SJSA1 (cell line): ENCODE results near the gene AKAP7. TPM values are rescaled to one million over a fixed set of nuclear protein-coding genes. Genes with fewer than 3 reads are reported as not detected.

Experiments used
- DNase-seq, 2 experiments: peaks; one replicate each; pipeline ENCODE4 v3.0.0-alpha.2; 2015 to 2020; ENCODE audit warnings: low spot score in 2 of 2, low read depth in 1 of 2
- H3K27ac ChIP-seq: fragments of 250-450 bp; sonication (Bioruptor Pico); 2 replicates; pipeline ENCODE4 v1.5.1; 2020; ENCODE audit warnings: mild to moderate bottlenecking, moderate library complexity
- H3K27me3 ChIP-seq: fragments of 250-450 bp; sonication (Bioruptor Pico); replicated peaks from 2 replicates; pipeline ENCODE4 v1.5.1; 2020; ENCODE audit warnings: mild to moderate bottlenecking, moderate library complexity
- H3K36me3 ChIP-seq: fragments of 250-450 bp; sonication (Bioruptor Pico); 2 replicates; pipeline ENCODE4 v1.5.1; 2020; ENCODE audit warnings: mild to moderate bottlenecking
- H3K4me1 ChIP-seq: fragments of 250-450 bp; sonication (Bioruptor Pico); replicated peaks from 2 replicates; pipeline ENCODE4 v1.6.1; 2021; ENCODE audit warnings: mild to moderate bottlenecking
- H3K4me3 ChIP-seq: fragments of 250-450 bp; sonication (Bioruptor Pico); 2 replicates; pipeline ENCODE4 v1.5.1; 2020; ENCODE audit warnings: mild to moderate bottlenecking
- H3K9me3 ChIP-seq: fragments of 250-450 bp; sonication (Bioruptor Pico); replicated peaks from 2 replicates; pipeline ENCODE4 v1.5.1; 2020; ENCODE audit warnings: mild to moderate bottlenecking
- total RNA-seq: library from RNA; depleted of rRNA; stranded (reverse); fragments of >200 nt; shearing (Covaris generic); gene quantifications from 2 replicates; pipeline ENCODE4 v1.2.3, GENCODE V29; 2014

AKAP7 gene
- total RNA-seq, 1 experiment from 2014 or later: 5.6 TPM

DNA sequence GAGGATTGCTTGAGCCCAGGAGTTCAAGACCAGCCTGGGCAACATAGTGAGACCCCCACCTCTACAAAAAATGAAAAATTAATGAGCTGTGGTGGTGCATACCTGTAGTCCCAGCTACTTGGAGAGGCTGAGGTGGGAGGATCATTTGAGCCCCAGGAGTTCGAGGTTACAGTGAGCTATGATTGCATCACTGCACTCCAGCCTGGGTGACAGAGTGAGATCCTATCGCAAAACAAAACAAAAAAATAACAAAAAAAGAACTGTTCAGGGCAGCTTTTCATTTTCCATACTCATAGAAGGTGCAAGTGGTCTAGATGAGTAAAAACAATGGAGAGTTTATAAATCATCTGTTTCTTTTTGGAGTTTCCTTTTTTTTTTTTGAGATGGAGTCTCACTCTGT is 21.1 kb downstream of the AKAP7 start:
- Histone ChIP-seq H3K4me3 (no peak overlapping the region), H3K9me3 (no peaks in the 10 kb centered on the region), H3K36me3 (no peaks in the 10 kb centered on the region), H3K27ac (no peak overlapping the region), H3K4me1 (peaks cover 13% of the 10 kb centered on the region), H3K27me3 (no peaks in the 10 kb centered on the region)
- no peak for DNase-seq

GRCh38 chr6:131159578-131159977 is 24.3 kb downstream of the AKAP7 start:
- Histone ChIP-seq H3K4me1 (peaks cover 13% of the 10 kb centered on the region), H3K4me3 (no peak overlapping the region), H3K9me3 (no peaks in the 10 kb centered on the region), H3K27ac (peak overlapping the region; percentile 5; the same call in 1 of the 2 replicates), H3K27me3 (no peaks in the 10 kb centered on the region), H3K36me3 (no peaks in the 10 kb centered on the region)
- peak; percentile 61 for DNase-seq

GRCh38 chr6:131160254-131160758 is 25.0 kb downstream of the AKAP7 start:
- peaks cover 13% of the 10 kb centered on the region for H3K4me1 ChIP-seq
- no peak overlapping the region for H3K4me3 ChIP-seq
- H3K27ac ChIP-seq: no peak overlapping the region
- no peaks in the 10 kb centered on the region for H3K9me3 ChIP-seq
- no peak for DNase-seq
- H3K27me3 ChIP-seq: no peaks in the 10 kb centered on the region
- no peaks in the 10 kb centered on the region for H3K36me3 ChIP-seq

- Histone ChIP-seq H3K36me3 (no peaks in the 10 kb centered on the region), H3K9me3 (no peaks in the 10 kb centered on the region), H3K27me3 (no peaks in the 10 kb centered on the region), H3K4me3 (no peak overlapping the region), H3K27ac (no peak overlapping the region), H3K4me1 (peaks cover 13% of the 10 kb centered on the region)
- DNase-seq: no peak
Measured at GRCh38 chr6:131161987-131162386, 26.7 kb downstream of the AKAP7 start.

GRCh38 chr6:131163886-131164285 is 28.6 kb downstream of the AKAP7 start:
- H3K4me1 ChIP-seq: peaks cover 13% of the 10 kb centered on the region
- no peaks in the 10 kb centered on the region for H3K27me3 ChIP-seq
- H3K4me3 ChIP-seq: no peak overlapping the region
- H3K9me3 ChIP-seq: no peaks in the 10 kb centered on the region
- no peaks in the 10 kb centered on the region; the same call in 1 of the 2 replicates for H3K36me3 ChIP-seq
- H3K27ac ChIP-seq: no peak overlapping the region
- no peak for DNase-seq

- DNase-seq: no peak
- Histone ChIP-seq H3K27ac (no peak overlapping the region), H3K9me3 (no peaks in the 10 kb centered on the region), H3K36me3 (peaks cover 4% of the 10 kb centered on the region), H3K27me3 (no peaks in the 10 kb centered on the region), H3K4me1 (peaks cover 9% of the 10 kb centered on the region), H3K4me3 (no peak overlapping the region)
Measured at GRCh38 chr6:131164506-131164905, 29.2 kb downstream of the AKAP7 start.

- no peaks in the 10 kb centered on the region for H3K9me3 ChIP-seq
- H3K4me3 ChIP-seq: no peak overlapping the region
- H3K27ac ChIP-seq: no peak overlapping the region
- H3K4me1 ChIP-seq: peaks cover 13% of the 10 kb centered on the region
- H3K36me3 ChIP-seq: peaks cover 4% of the 10 kb centered on the region
- no peaks in the 10 kb centered on the region for H3K27me3 ChIP-seq
- no peak for DNase-seq
Measured at GRCh38 chr6:131167773-131168172, 32.5 kb downstream of the AKAP7 start.

DNA sequence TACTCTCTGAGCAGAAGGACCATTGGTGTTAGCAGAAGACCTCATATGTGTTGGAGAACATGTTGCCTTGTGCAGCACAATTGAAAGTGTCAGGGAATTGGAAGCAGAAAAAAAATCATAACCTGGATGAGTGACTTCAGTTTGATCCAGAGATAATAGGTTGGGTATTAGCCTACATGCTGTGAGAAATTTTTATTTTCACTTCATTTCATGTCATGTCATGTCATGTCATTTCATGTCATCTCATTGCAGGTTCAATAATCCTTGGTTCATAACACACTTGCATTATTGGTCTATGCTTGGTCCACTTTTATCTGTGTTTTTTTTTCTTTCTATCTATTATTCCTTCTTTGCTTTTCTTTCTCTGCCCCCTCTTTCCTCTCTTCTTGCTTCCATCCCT is 34.3 kb downstream of the AKAP7 start:
- Histone ChIP-seq H3K36me3 (peaks cover 4% of the 10 kb centered on the region), H3K4me1 (peaks cover 28% of the 10 kb centered on the region), H3K4me3 (no peak overlapping the region), H3K27me3 (no peaks in the 10 kb centered on the region), H3K27ac (no peak overlapping the region), H3K9me3 (no peaks in the 10 kb centered on the region)
- no peak for DNase-seq

- Histone ChIP-seq H3K4me1 (peaks cover 28% of the 10 kb centered on the region), H3K36me3 (peaks cover 4% of the 10 kb centered on the region), H3K9me3 (no peaks in the 10 kb centered on the region), H3K27me3 (no peaks in the 10 kb centered on the region), H3K27ac (no peak overlapping the region), H3K4me3 (no peak overlapping the region)
- DNase-seq: no peak
Measured at GRCh38 chr6:131172222-131172621, 37.0 kb downstream of the AKAP7 start.

- Histone ChIP-seq H3K4me3 (no peak overlapping the region), H3K4me1 (peaks cover 28% of the 10 kb centered on the region), H3K27me3 (no peaks in the 10 kb centered on the region), H3K9me3 (no peaks in the 10 kb centered on the region), H3K36me3 (peaks cover 4% of the 10 kb centered on the region), H3K27ac (peak overlapping the region; percentile 55)
- peak in 1 of 2 experiments; percentile 62 for DNase-seq
Measured at GRCh38 chr6:131173680-131174079, 38.4 kb downstream of the AKAP7 start.

DNA sequence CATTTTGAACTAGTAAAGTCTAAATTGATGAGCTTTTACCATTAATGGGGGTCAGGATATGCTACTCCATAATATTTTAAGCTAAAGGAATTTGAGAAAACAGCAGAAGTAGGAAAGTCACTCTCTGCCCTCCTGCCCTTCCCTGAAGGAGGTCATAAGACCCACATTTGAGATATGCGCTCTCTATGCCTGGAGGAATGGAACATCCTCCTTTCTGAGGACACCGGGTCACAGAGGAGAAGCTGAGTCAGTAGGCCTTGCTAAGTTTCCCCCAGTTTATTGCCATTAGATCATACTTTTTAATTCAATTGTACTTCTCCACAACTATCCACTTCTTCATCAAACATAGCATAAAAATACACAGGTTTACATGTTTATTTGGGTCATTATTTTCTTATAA is 40.3 kb downstream of the AKAP7 start:
- DNase-seq: no peak
- Histone ChIP-seq H3K9me3 (no peaks in the 10 kb centered on the region), H3K27ac (no peak overlapping the region), H3K4me1 (peaks cover 28% of the 10 kb centered on the region), H3K27me3 (no peaks in the 10 kb centered on the region), H3K4me3 (no peak overlapping the region), H3K36me3 (no peaks in the 10 kb centered on the region)

DNA sequence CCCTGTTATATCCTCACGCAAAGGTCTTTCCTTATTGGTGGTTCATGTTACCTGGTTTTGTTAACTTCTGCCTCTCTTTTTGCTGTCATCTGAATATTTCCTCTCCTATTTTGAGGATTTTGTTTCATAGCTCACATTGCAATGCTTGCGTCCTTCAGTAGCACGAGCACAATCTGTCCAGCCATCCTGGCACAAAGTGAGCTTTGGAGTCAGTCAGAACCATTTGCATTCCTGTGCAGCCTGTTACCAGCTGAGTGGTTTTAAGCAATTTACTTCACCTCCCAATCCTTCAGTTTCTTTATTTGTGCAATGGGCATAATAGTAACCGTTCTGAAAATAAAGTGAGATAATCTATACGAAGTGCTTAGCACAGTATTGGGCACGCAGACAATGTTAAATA is 42.7 kb downstream of the AKAP7 start:
- Histone ChIP-seq H3K4me3 (no peak overlapping the region), H3K36me3 (no peaks in the 10 kb centered on the region), H3K27me3 (no peaks in the 10 kb centered on the region), H3K4me1 (peaks cover 13% of the 10 kb centered on the region), H3K9me3 (no peaks in the 10 kb centered on the region), H3K27ac (no peak overlapping the region)
- no peak for DNase-seq

- Histone ChIP-seq H3K4me1 (no peaks in the 10 kb centered on the region), H3K27ac (no peak overlapping the region), H3K27me3 (no peaks in the 10 kb centered on the region), H3K36me3 (no peaks in the 10 kb centered on the region), H3K4me3 (no peak overlapping the region), H3K9me3 (no peaks in the 10 kb centered on the region)
- peak in 1 of 2 experiments; percentile 23 for DNase-seq
Measured at GRCh38 chr6:131182991-131183425, 47.7 kb downstream of the AKAP7 start.

- H3K27me3 ChIP-seq: no peaks in the 10 kb centered on the region
- no peak overlapping the region for H3K27ac ChIP-seq
- no peaks in the 10 kb centered on the region for H3K9me3 ChIP-seq
- no peak overlapping the region for H3K4me3 ChIP-seq
- DNase-seq: no peak
- no peaks in the 10 kb centered on the region for H3K4me1 ChIP-seq
- H3K36me3 ChIP-seq: no peaks in the 10 kb centered on the region
Measured at GRCh38 chr6:131183427-131184095, 48.3 kb downstream of the AKAP7 start.

GRCh38 chr6:131191590-131191989 is 56.3 kb downstream of the AKAP7 start:
- H3K4me1 ChIP-seq: no peaks in the 10 kb centered on the region
- no peak for DNase-seq
- no peaks in the 10 kb centered on the region for H3K27me3 ChIP-seq
- H3K9me3 ChIP-seq: no peaks in the 10 kb centered on the region
- H3K36me3 ChIP-seq: no peaks in the 10 kb centered on the region
- H3K4me3 ChIP-seq: no peak overlapping the region
- no peak overlapping the region for H3K27ac ChIP-seq
